IPS DF 6.9 (cell line): ENCODE results near the gene IPCEF1.

Experiments
- DNase-seq: peaks from one replicate; pipeline ENCODE4 v3.0.0-alpha.2; 2013; ENCODE audit warnings: low read depth, low spot score
- H3K27ac ChIP-seq: one replicate; pipeline ENCODE4 v1.5.1; 2013; ENCODE audit warnings: low read length, control low read depth
- H3K27me3 ChIP-seq: 2 replicates; pipeline ENCODE4 v1.6.1; 2013; ENCODE audit warnings: mild to moderate bottlenecking, low read length; ENCODE audit not compliant: control insufficient read depth, insufficient read depth
- H3K36me3 ChIP-seq: 2 replicates; pipeline ENCODE4 v1.6.1; 2013; ENCODE audit warnings: low read length; ENCODE audit not compliant: control insufficient read depth, insufficient read depth
- H3K4me1 ChIP-seq: 2 replicates; pipeline ENCODE4 v1.6.1; 2013; ENCODE audit warnings: low read length; ENCODE audit not compliant: control insufficient read depth, insufficient read depth
- H3K4me3 ChIP-seq: 2 replicates; pipeline ENCODE4 v1.5.1; 2013; ENCODE audit warnings: mild to moderate bottlenecking, low read length
- H3K9me3 ChIP-seq: 2 replicates; pipeline ENCODE4 v1.6.1; 2013; ENCODE audit warnings: low read length, inconsistent platforms; ENCODE audit not compliant: control insufficient read depth, insufficient read depth
- WGBS: extraction: QIAGEN DNeasy Blood & Tissue Kit; methylation state at CpG from one replicate; pipeline ENCODE4 v1.1.7; 2013; ENCODE audit warnings: mixed read lengths, missing lambda C conversion rate; ENCODE audit not compliant: insufficient read length, insufficient coverage; 5-methylcytosine and 5-hydroxymethylcytosine counted together

Gene IPCEF1

DNA sequence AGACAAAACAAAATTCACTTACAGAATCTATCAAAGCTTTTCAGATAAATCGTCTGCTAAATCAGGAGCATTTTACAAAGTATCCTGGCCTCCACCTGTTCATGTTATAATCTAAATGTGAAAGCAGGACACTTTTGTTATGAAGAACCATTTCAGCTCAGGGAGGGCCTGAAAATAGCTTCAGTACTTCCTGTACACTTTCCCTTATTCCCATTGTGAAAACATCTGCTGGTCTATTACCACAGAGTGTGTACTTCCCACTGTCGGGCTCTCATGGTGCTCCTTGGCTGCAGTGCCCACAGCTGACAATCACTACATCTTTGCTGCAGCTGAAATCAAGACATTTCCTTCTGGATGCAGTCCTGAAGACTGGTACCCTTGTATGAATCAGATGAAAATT is 189.5 kb downstream of the IPCEF1 start:
- Histone ChIP-seq H3K4me3 (no peak overlapping the region), H3K9me3 (no peaks in the 10 kb centered on the region), H3K36me3 (no peaks in the 10 kb centered on the region), H3K27ac (no peak overlapping the region), H3K4me1 (no peaks in the 10 kb centered on the region), H3K27me3 (no peaks in the 10 kb centered on the region)
- no CpG with 5 or more reads among the region's 2 CpGs for WGBS
- no peak for DNase-seq

DNA sequence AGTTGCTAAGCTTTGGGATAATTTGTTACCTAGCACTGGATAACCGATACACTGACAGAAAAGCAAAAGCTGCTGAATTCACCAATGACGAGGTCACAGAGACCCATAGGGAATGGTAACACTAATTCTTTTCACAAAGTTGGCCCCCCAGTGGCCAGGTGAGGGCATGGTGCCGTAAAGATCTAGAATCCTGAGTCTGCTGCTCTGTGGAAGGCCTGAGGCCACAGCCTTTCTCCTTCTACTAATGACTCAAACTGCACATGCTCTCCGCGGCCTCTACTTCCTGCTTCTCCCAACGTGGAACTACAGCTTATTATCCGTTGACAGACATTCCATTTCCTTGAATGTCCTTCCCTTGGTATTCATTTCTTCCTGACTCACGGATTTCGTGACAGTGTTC is 190.5 kb downstream of the IPCEF1 start:
- no peaks in the 10 kb centered on the region for H3K36me3 ChIP-seq
- H3K9me3 ChIP-seq = no peaks in the 10 kb centered on the region
- H3K27ac ChIP-seq = no peak overlapping the region
- no peaks in the 10 kb centered on the region for H3K4me1 ChIP-seq
- no CpG with 5 or more reads among the region's 9 CpGs for WGBS
- H3K4me3 ChIP-seq = no peak overlapping the region
- DNase-seq = no peak
- H3K27me3 ChIP-seq = no peaks in the 10 kb centered on the region

- Histone ChIP-seq H3K27me3 (no peaks in the 10 kb centered on the region), H3K9me3 (no peaks in the 10 kb centered on the region), H3K4me3 (no peak overlapping the region), H3K27ac (no peak overlapping the region), H3K4me1 (no peaks in the 10 kb centered on the region), H3K36me3 (no peaks in the 10 kb centered on the region)
- DNase-seq = no peak
- WGBS = no CpG with 5 or more reads among the region's 2 CpGs
These were observed 191.1 kb downstream of the IPCEF1 start for GRCh38 chr6:154165478-154165877.

DNA sequence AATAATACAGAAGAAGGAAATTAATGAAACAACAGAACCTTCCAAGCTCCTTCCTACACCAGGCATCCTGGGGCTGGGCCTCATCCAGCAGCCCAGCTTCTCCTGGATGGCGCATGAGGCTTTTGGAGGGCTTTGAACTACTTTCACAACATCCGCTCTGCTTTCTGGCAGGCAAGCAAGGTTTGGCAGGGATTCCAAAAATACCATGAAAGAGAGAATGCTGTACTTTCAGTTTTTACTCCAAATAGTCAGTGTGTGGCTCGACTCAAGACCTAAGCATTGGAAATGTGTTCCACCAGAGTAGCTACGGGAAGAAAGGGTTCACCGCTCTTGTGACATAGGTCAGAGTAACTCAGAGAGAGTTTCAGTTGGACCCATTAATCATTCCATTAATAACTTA is 192.2 kb downstream of the IPCEF1 start:
- no peak for DNase-seq
- no peak overlapping the region for H3K27ac ChIP-seq
- no peaks in the 10 kb centered on the region for H3K4me1 ChIP-seq
- no peak overlapping the region for H3K4me3 ChIP-seq
- H3K36me3 ChIP-seq = no peaks in the 10 kb centered on the region
- no peaks in the 10 kb centered on the region for H3K27me3 ChIP-seq
- H3K9me3 ChIP-seq = no peaks in the 10 kb centered on the region
- no CpG with 5 or more reads among the region's 5 CpGs for WGBS

DNA sequence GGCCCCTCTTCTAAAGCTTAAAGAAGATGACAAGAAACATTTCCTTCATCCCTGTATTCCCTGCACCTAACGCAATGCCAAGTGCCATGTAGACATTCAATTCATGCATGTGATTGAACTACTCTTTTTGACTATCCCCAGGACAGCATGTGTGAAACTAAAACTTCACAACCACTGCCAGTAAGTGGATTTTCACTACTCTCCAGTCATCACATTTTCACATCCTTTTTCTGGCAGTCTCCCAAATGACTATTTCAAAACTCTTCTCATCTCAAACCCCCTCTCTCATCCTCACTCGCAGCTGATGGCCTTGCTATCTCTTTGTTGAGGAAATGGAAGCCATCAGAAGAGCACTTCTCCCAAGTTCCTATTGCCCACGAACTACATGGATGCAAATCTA is 194.9 kb downstream of the IPCEF1 start:
- no peak overlapping the region for H3K27ac ChIP-seq
- DNase-seq = no peak
- H3K4me1 ChIP-seq = no peaks in the 10 kb centered on the region
- H3K4me3 ChIP-seq = no peak overlapping the region
- no peaks in the 10 kb centered on the region for H3K36me3 ChIP-seq
- WGBS = 100% methylated on average over 1 of the region's 3 CpGs
- no peaks in the 10 kb centered on the region for H3K27me3 ChIP-seq
- no peaks in the 10 kb centered on the region for H3K9me3 ChIP-seq

DNA sequence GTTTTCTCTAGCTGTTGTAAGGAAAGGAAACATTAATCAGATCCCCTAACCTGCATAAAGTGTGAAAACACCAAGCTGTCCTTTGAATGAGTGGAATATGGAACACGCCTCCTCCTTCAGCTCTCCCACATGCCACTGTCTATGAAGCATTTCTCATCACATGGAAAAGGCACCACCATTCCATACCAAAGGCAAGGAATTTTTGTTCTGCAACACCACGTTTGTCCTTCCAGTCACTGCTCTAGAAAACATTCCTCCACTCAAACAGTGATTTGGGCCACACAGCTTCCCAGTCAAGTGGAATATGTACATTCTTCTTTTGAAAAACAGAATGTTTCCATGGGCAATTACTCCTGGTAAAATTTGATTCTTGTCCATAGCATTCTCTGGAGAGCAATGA is 197.5 kb downstream of the IPCEF1 start:
- no CpG with 5 or more reads among the region's 2 CpGs for WGBS
- no peaks in the 10 kb centered on the region for H3K27me3 ChIP-seq
- no peak for DNase-seq

GRCh38 chr6:154157706-154158105 is 198.9 kb downstream of the IPCEF1 start:
- Histone ChIP-seq H3K27ac (no peak overlapping the region), H3K4me3 (no peak overlapping the region), H3K36me3 (no peaks in the 10 kb centered on the region), H3K4me1 (no peaks in the 10 kb centered on the region), H3K27me3 (no peaks in the 10 kb centered on the region), H3K9me3 (peaks cover 3% of the 10 kb centered on the region)
- DNase-seq = no peak

More for the DNA sequence above, 197.5 kb downstream of the IPCEF1 start:
- H3K27ac ChIP-seq = no peak overlapping the region
- H3K4me3 ChIP-seq = no peak overlapping the region
- H3K36me3 ChIP-seq = no peaks in the 10 kb centered on the region
- H3K4me1 ChIP-seq = no peaks in the 10 kb centered on the region
- H3K9me3 ChIP-seq = peaks cover 3% of the 10 kb centered on the region

- H3K27me3 ChIP-seq = no peaks in the 10 kb centered on the region
- peaks cover 3% of the 10 kb centered on the region for H3K9me3 ChIP-seq
- no peak overlapping the region for H3K4me3 ChIP-seq
- no peaks in the 10 kb centered on the region for H3K36me3 ChIP-seq
- no peaks in the 10 kb centered on the region for H3K4me1 ChIP-seq
- no peak for DNase-seq
- WGBS = no CpG with 5 or more reads among the region's 4 CpGs
- H3K27ac ChIP-seq = no peak overlapping the region
These were observed 199.5 kb downstream of the IPCEF1 start for GRCh38 chr6:154157082-154157481.

DNA sequence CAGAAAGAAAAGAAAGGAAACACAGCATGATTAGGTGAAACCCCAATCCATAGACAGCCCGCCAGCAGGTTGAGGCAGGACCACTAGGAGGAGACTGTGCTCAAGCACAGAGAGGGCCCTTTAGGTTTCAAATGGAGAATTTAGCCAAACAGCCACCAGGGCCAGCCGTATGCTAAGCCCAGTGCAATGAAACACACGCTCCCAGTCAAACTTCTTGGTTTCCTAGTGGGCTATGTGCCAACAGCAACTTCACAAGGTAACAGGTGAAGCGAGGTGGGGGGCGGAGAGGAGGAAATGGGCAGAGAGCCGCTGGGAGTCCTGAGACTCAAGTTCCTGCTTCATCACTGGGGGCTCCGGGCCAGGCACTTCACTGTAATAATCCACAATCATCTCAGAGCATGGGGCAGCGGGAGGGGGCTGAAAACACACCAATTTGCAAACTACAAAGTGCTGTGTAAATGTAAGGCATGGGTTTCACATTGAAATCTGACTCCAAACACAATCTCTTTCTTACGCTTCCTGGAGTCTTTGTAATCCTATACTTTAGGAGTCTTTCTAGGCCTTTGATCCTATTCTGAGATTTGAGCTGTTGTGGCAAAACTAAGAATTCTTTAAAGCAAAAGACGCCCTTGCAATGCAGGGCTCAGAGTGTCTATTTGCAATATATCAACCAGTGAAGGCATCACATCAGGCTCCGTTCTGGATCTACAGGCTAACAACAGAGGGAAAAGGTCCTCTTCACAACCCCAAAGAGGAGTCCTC is 200.3 kb downstream of the IPCEF1 start:
- no peak overlapping the region for H3K4me3 ChIP-seq
- no peaks in the 10 kb centered on the region for H3K36me3 ChIP-seq
- H3K27me3 ChIP-seq = no peaks in the 10 kb centered on the region
- no CpG with 5 or more reads among the region's 11 CpGs for WGBS
- H3K4me1 ChIP-seq = no peaks in the 10 kb centered on the region
- no peak for DNase-seq
- no peak overlapping the region for H3K27ac ChIP-seq
- peaks cover 3% of the 10 kb centered on the region for H3K9me3 ChIP-seq

DNA sequence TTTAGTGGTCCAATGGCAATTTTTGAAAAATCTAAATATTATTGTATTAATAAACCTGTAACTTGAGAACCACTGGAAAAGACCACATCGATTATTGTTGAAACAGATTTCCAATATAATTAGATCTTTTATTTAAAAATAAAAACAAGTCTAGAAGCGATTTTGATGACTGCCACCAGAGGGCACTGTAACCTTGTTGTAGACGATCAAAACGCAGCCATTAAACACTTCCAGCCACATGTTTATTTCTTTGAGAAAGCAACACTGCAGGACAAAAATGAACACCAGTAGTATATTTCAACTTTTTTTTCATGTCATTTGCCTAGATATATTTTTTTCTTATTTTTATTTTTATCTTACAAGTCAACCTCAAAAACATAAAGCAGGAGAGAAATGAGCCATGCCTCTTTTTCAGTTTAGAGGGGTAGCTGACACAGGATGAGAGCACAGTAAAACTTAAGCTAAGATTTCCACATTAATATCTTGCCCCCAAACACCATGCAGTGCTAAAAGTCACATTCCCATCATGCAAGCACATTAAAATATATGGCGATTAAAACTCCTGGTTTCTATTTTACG is 202.1 kb downstream of the IPCEF1 start:
- no CpG with 5 or more reads among the region's 6 CpGs for WGBS
- no peaks in the 10 kb centered on the region for H3K27me3 ChIP-seq
- DNase-seq = no peak

GRCh38 chr6:154143753-154144152 is 212.8 kb downstream of the IPCEF1 start:
- Histone ChIP-seq H3K36me3 (no peaks in the 10 kb centered on the region), H3K27me3 (no peaks in the 10 kb centered on the region), H3K4me3 (no peak overlapping the region), H3K27ac (no peak overlapping the region), H3K4me1 (no peaks in the 10 kb centered on the region), H3K9me3 (no peaks in the 10 kb centered on the region)
- WGBS = no CpG with 5 or more reads among the region's 1 CpG
- DNase-seq = no peak

More for the DNA sequence above, 202.1 kb downstream of the IPCEF1 start:
- peaks cover 3% of the 10 kb centered on the region for H3K9me3 ChIP-seq
- H3K27ac ChIP-seq = no peak overlapping the region
- no peaks in the 10 kb centered on the region for H3K4me1 ChIP-seq
- H3K4me3 ChIP-seq = no peak overlapping the region
- no peaks in the 10 kb centered on the region for H3K36me3 ChIP-seq
